TTC549 (cell line): ENCODE results near the gene TBATA.

Experiments
- FAIRE-seq: peaks from 2 replicates; lab custom pipeline; 2012; peaks lifted over from hg19 to GRCh38; lab: Jason Lieb, UNC

Gene TBATA

GRCh38 chr10:70761031-70761601 is 24.1 kb downstream of the TBATA start:
- no peak for FAIRE-seq

GRCh38 chr10:70760271-70760787 is 24.8 kb downstream of the TBATA start:
- no peak for FAIRE-seq

GRCh38 chr10:70759781-70760180 is 25.4 kb downstream of the TBATA start:
- no peak for FAIRE-seq

GRCh38 chr10:70758757-70759514 is 26.2 kb downstream of the TBATA start:
- peak; percentile 5 for FAIRE-seq

- FAIRE-seq: no peak
Measured at GRCh38 chr10:70757856-70758255, 27.3 kb downstream of the TBATA start.

GRCh38 chr10:70756700-70757360 is 28.3 kb downstream of the TBATA start:
- no peak for FAIRE-seq

- no peak for FAIRE-seq
Measured at GRCh38 chr10:70753841-70754621, 31.1 kb downstream of the TBATA start.

GRCh38 chr10:70753026-70753663 is 32.0 kb downstream of the TBATA start:
- FAIRE-seq: no peak

- FAIRE-seq: no peak
Measured at GRCh38 chr10:70752571-70752970, 32.6 kb downstream of the TBATA start.

GRCh38 chr10:70751991-70752390 is 33.2 kb downstream of the TBATA start:
- FAIRE-seq: no peak

GRCh38 chr10:70751356-70751755 is 33.8 kb downstream of the TBATA start:
- no peak for FAIRE-seq

GRCh38 chr10:70750156-70750703 is 34.9 kb downstream of the TBATA start:
- no peak for FAIRE-seq

GRCh38 chr10:70749756-70750155 is 35.4 kb downstream of the TBATA start:
- FAIRE-seq: no peak

GRCh38 chr10:70748801-70749573 is 36.2 kb downstream of the TBATA start:
- FAIRE-seq: no peak

GRCh38 chr10:70748305-70748704 is 36.9 kb downstream of the TBATA start:
- FAIRE-seq: no peak

GRCh38 chr10:70747192-70747965 is 37.8 kb downstream of the TBATA start:
- FAIRE-seq: no peak

- no peak for FAIRE-seq
Measured at GRCh38 chr10:70745555-70745954, 39.6 kb downstream of the TBATA start.

- FAIRE-seq: no peak
Measured at GRCh38 chr10:70744617-70745143, 40.5 kb downstream of the TBATA start.

- no peak for FAIRE-seq
Measured at GRCh38 chr10:70743879-70744278, 41.3 kb downstream of the TBATA start.

- no peak for FAIRE-seq
Measured at GRCh38 chr10:70743430-70743788, 41.8 kb downstream of the TBATA start.
